Activated T-cell treated with anti-CD3 and anti-CD28 coated beads, Interleukin-2, amount 50 U/mL, for 72 hours (primary cell): ENCODE measurements around the gene ZNF765. TPM values are rescaled to one million over a fixed set of nuclear protein-coding genes. Genes with fewer than 3 reads are reported as not detected.
A peak's percentile ranks its signal among the peaks of the same experiment; 100 is the strongest.
"Not testable (repeated sequence)": the region's sequence is repeated elsewhere in the genome, so short reads cannot be mapped to it uniquely, and the experiment has no call there.

Experiments used
- ATAC-seq, 2 donors: fragments of 150-1000 bp; cut with Tn5 transposase; replicated peaks in 1 of 2; 2 replicates each; pipeline ENCODE4 v1.10.0; 2021; ENCODE audit warnings: moderate library complexity in 2 of 2, mild to moderate bottlenecking in 1 of 2
- DNase-seq, 2 donors: peaks; one replicate each; pipeline ENCODE4 v3.0.0; 2021 to 2022; ENCODE audit warnings: mixed read lengths in 1 of 2
- H3K27ac Mint-ChIP-seq: one replicate; pipeline ENCODE4 v1.8.0; 2022; ENCODE audit warnings: mild to moderate bottlenecking, moderate library complexity, mixed read lengths
- H3K27me3 Mint-ChIP-seq: one replicate; pipeline ENCODE4 v1.8.0; 2022; ENCODE audit warnings: low read depth, mixed read lengths
- H3K36me3 Mint-ChIP-seq, 2 donors: one replicate each; pipeline ENCODE4 v1.8.0; 2022; ENCODE audit warnings: mixed read lengths in 2 of 2, mild to moderate bottlenecking in 1 of 2; ENCODE audit not compliant: insufficient read depth in 2 of 2
- H3K4me1 Mint-ChIP-seq: one replicate; pipeline ENCODE4 v1.8.0; 2022; ENCODE audit warnings: low read depth, mixed read lengths
- H3K4me3 Mint-ChIP-seq, 2 donors: one replicate each; pipeline ENCODE4 v1.8.0; 2022; ENCODE audit warnings: mild to moderate bottlenecking in 2 of 2, mixed read lengths in 2 of 2, moderate library complexity in 2 of 2
- H3K9me3 Mint-ChIP-seq, 2 donors: one replicate each; pipeline ENCODE4 v1.8.0; 2022; ENCODE audit warnings: mixed read lengths in 2 of 2
- total RNA-seq, 2 donors: library from RNA; stranded (reverse); gene quantifications; one replicate each; pipeline ENCODE4 v1.2.3, GENCODE V29; 2022

ZNF765 gene
- 10 to 100 TPM; 13.4 to 14.6 TPM for total RNA-seq

DNA sequence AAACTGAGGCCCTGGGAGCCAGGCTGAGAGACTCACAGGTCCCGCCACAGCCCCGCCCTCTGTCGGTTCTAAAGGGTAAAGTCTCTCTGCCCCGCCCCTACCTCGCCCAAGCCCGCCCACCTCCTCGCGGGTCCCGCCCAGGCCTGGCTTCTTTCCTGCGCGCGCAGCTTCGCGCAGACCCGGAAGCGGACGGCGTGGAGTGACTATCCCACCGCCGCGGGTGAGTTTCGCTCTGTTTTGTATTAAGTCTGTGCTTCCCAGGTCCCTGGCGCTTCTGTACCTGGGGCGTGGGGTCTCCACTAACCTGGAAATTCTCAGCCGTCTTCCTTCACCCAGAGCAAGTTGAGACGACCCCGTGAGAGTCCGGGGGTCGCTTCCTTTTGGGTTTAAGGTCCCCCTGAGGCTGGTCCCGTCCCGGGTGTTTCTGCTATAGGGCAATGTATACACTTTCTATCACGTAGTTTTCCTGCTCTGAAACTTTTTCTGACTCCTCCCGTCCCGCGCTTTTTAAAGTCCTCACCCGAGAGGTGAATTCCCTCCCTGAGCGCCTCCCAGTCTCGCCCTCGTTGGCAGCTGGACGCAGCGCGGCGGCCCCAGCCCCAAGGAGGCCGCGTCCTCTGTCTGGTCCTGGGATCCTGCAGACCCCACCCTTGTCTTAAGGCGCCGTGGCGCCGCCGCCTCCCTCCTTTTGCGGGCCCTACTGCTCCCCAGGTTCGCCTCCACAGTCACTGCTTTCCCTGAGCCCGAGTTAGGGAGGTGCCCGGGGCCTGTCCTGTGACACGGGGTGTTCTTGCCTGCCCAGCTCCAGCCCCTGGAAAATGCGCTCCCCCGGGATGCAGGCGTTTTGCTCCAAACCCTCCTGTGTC, at the start of gene ZNF765:
ZNF765 (plus strand) TSS at position 176 of the 866 bp plus-strand sequence. CDS start 2,867 bp downstream, outside the sequence.
- Mint-ChIP-seq H3K4me3 (peak within 1 kb of the TSS; percentile 95 to 97), H3K27ac (peak within 1 kb of the TSS; percentile 88), H3K9me3 (peaks cover 3 to 8% of the 10 kb centered on the region in 2 donors), H3K4me1 (peaks cover 20% of the 10 kb centered on the region), H3K27me3 (no peaks in the 10 kb centered on the region), H3K36me3 (peaks cover 16 to 25% of the 10 kb centered on the region in 2 donors)
- DNase-seq (peak; percentile 96 to 99), ATAC-seq (peak; percentile 99)

DNA sequence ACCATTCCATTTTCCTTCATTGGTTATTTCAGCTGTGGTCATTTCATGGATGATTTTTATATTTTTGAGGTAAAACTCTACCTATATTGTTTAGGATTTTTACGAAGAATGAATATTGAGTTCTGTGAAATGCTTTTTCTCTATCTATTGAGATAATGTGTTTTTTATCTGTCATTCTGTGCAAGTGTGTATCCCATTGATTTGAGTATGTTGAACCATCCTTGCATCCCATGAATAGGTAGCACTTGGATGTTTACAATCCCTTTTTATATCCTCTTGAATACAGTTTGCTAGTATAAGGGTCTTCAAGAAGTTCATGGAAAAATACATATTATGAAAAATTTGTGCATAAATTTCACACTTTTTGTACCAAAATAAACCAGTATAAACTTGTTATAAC, 39.2 kb upstream of the ZNF765 start:
- peaks cover 30 to 36% of the 10 kb centered on the region in 2 donors for H3K9me3 Mint-ChIP-seq
- peaks cover 43 to 50% of the 10 kb centered on the region in 2 donors for H3K36me3 Mint-ChIP-seq
- ATAC-seq (no peak), DNase-seq (no peak)
- H3K4me1 Mint-ChIP-seq = peaks cover 6% of the 10 kb centered on the region
- H3K27ac Mint-ChIP-seq = no peak overlapping the region
- H3K27me3 Mint-ChIP-seq = no peaks in the 10 kb centered on the region
- H3K4me3 Mint-ChIP-seq = no peak overlapping the region

DNA sequence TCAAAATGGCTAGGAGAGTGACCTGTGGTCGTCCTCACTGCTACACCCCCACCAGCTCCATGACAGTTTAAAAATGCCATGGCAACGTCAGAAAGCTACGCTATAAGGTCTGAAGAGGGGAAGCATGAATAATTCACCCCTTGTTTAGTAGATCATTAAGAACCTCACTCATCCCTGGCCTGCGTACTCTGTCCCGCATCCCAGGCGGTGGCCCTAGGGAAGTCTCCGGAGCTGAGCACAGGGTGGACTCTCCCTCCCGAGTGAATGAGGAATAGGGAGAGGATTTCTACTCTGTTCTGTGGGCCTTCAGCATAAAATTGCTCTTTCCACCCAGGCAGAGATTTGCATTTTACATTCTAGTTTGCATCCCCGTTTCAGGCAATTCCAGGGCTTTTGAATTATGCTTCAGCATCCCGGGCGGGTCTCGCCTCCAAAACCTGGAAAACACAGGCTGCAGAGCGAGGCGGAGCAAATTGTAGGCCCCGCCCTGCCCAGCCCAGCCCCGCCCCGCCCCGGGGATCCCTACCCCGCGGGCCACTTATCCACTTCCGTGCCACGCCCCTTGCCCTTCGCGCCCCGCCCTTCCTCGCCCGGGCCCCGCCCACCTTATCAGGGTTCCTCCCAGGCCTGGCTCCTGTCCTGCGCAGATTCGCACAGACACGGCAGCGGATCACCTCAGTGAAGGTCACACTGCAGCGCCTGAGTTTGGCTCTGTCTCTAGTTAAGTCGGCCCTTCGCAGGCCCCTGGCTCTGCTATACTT, 36.9 kb upstream of the ZNF765 start:
- ATAC-seq = no peak
- H3K9me3 Mint-ChIP-seq = peaks cover 14 to 16% of the 10 kb centered on the region in 2 donors
- H3K4me1 Mint-ChIP-seq = peaks cover 6% of the 10 kb centered on the region
- no peak overlapping the region for H3K4me3 Mint-ChIP-seq
- peaks cover 20 to 28% of the 10 kb centered on the region in 2 donors for H3K36me3 Mint-ChIP-seq
- DNase-seq = no peak
- no peak overlapping the region for H3K27ac Mint-ChIP-seq
- H3K27me3 Mint-ChIP-seq = no peaks in the 10 kb centered on the region

DNA sequence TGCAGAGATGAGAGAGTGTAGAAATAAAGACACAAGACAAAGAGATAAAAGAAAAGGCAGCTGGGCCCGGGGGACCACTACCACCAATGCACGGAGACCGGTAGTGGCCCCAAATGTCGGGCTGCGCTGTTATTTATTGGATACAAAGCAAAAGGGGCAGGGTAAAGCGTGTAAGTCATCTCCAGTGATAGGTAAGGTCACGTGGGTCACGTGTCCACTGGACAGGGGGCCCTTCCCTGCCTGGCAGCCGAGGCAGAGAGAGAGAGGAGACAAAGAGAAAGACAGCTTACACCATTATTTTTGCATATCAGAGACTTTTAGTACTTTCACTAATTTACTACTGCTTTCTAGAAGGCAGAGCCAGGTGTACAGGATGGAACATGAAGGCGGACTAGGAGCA, 34.9 kb upstream of the ZNF765 start:
- ATAC-seq, H3K4me1 Mint-ChIP-seq, H3K4me3 Mint-ChIP-seq, DNase-seq, H3K27ac Mint-ChIP-seq, H3K27me3 Mint-ChIP-seq: not testable (repeated sequence)
- Mint-ChIP-seq H3K9me3 (peaks cover 9 to 10% of the 10 kb centered on the region in 2 donors), H3K36me3 (peaks cover 12 to 22% of the 10 kb centered on the region in 2 donors)

DNA sequence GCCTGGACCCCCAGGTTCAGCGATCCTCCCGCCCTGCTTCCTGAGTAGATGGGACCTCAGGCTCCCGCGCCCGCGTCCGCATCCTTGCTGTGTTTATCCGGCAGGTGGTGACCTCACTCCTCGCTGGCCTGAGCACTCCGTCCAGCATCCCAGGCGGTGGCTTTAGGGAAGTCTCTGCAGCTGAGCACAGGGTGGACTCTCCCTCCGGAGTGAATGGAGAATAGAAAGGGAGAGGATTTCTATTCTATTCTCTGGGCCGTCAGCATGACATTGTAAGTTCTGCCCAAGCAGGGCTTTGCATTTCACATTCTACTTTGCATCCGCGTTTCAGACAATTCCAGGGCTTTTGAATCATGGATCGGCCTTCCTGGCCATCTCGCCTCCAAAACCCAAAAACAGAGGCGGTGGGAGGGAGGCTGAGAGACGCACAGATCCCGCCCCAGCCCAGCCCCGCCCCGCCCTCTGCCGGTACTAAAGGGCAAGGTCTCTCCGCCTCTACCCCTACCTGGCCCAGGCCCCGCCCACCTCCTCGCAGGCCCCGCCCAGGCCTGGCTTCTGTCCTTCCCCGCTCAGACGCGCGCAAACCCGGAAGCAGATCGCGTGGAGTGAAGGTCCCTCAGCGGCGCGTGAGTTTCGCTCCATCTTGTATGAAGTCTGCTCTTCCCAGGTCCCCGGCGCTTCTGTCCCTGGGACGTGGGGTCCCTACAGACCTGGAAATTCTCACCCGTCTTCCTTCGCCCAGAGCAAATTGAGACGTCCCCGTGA, 29.6 kb upstream of the ZNF765 start, which contains the start of gene ZNF525:
ZNF525 (plus strand) TSS at position 572 of the 765 bp plus-strand sequence. CDS start 6,577 bp downstream, outside the sequence.
- Mint-ChIP-seq H3K27ac (peak within 1 kb of the TSS; percentile 44), H3K36me3 (peaks cover 6 to 26% of the 10 kb centered on the region in 2 donors), H3K4me3 (peak within 1 kb of the TSS; percentile 86 to 91), H3K27me3 (no peaks in the 10 kb centered on the region), H3K9me3 (peaks cover 0 to 2% of the 10 kb centered on the region in 2 donors), H3K4me1 (peaks cover 22% of the 10 kb centered on the region)
- DNase-seq (peak; percentile 97 to 98), ATAC-seq (peak; percentile 100)

DNA sequence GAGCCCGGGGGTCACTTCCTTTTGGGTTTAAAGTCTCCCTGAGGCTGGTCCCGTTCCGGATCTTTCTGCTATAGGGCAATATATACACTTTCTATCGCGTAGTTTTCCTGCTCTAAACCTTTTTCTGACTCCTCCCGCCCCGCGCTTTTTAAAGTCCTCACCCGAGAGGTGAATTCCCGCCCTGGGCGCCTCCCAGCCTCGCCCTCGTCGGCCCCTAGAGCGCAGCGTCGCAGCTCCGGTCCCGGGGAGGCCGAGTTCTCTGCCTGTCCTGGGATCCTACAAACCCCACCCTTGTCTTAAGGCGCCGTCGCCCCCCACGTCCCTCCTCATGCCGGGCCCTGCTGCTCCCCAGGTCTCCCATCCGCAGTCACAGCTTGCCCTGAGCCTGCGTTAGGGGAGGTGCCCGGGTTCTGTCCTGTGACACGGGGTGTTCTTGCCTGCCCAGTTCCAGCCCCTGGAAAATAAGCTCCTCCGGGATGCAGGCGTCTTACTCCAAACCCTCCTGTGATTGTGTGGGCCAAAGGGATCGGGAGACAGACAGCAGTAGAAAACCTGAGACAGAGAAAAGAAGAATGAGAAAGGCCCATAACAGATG, 29.0 kb upstream of the ZNF765 start:
- DNase-seq (peak; percentile 42 to 53), ATAC-seq (peak; percentile 46 to 63)
- Mint-ChIP-seq H3K36me3 (peaks cover 8 to 33% of the 10 kb centered on the region in 2 donors), H3K27me3 (no peaks in the 10 kb centered on the region), H3K27ac (peak overlapping the region; percentile 44), H3K4me1 (peaks cover 26% of the 10 kb centered on the region), H3K4me3 (peak overlapping the region; percentile 86 to 91), H3K9me3 (peaks cover 0 to 2% of the 10 kb centered on the region in 2 donors)

DNA sequence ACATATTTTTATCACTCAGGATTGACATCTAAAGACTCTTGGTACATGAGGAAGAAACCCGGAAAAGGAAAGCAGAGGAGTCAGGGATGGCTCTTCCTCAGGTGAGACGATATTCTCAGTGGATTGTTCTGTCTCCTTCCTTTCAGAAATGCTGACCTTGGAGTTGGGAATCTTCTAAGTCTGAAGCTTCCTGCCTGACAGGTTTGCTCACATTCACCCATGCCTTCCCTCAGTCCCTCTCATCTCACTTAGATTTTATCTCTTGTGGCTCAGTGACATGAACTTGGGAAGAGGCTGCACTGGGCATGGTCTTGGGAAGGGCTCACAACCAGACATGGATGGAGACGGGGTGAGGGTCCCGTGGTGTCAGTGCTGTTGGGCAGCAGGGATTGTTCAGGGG, 22.8 kb upstream of the ZNF765 start:
- peaks cover 15% of the 10 kb centered on the region for H3K4me1 Mint-ChIP-seq
- H3K9me3 Mint-ChIP-seq = peaks cover 5 to 8% of the 10 kb centered on the region in 2 donors
- no peak for ATAC-seq
- H3K36me3 Mint-ChIP-seq = peaks cover 30 to 72% of the 10 kb centered on the region in 2 donors
- no peak overlapping the region for H3K27ac Mint-ChIP-seq
- no peaks in the 10 kb centered on the region for H3K27me3 Mint-ChIP-seq
- H3K4me3 Mint-ChIP-seq = no peak overlapping the region
- no peak for DNase-seq

DNA sequence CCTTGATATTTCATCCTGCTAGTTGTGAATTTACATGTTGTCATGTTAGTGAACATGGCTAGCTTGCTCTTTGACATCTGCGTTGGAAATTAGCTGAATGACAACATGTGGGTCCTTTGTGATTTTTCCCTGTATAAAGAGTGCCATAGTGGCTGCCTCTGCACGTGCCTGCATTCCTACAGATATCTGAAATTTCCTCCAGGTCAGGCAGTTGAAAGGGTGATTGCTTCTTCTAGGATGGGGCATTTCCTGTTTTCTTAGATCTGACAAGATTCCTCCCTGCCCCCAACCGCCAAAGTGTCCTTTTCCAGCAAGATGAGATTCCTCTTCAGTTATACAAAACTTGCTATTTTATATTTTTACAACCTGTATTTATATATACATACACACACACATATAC, 20.7 kb upstream of the ZNF765 start:
- DNase-seq (no peak), ATAC-seq (no peak)
- peaks cover 5 to 8% of the 10 kb centered on the region in 2 donors for H3K9me3 Mint-ChIP-seq
- H3K27me3 Mint-ChIP-seq = no peaks in the 10 kb centered on the region
- H3K4me1 Mint-ChIP-seq = peaks cover 5% of the 10 kb centered on the region
- H3K27ac Mint-ChIP-seq = no peak overlapping the region
- H3K4me3 Mint-ChIP-seq = no peak overlapping the region
- peaks cover 33 to 79% of the 10 kb centered on the region in 2 donors for H3K36me3 Mint-ChIP-seq

DNA sequence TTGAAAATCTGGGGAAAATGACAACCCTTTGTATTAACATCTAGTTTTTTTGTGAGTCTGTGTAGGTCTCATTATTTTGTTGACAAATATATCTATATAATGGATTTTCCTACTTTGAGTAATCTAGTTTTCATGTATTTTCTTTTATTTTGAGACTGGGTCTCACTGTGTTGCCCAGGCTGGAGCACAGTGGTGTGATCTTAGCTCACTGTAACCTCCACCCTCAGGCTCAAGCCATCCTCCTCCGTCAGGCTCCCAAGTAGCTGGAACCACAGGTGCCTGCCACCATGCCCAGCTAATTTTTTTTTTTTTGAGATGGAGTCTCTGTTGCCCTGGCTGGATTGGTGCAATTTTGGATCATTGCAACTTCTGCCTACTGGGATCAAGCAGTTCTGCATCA, 20.2 kb upstream of the ZNF765 start:
- Mint-ChIP-seq H3K4me1 (peaks cover 5% of the 10 kb centered on the region), H3K27ac (no peak overlapping the region), H3K4me3 (no peak overlapping the region), H3K9me3 (peaks cover 5 to 8% of the 10 kb centered on the region in 2 donors), H3K27me3 (no peaks in the 10 kb centered on the region), H3K36me3 (peaks cover 36 to 82% of the 10 kb centered on the region in 2 donors)
- DNase-seq (no peak), ATAC-seq (no peak)

DNA sequence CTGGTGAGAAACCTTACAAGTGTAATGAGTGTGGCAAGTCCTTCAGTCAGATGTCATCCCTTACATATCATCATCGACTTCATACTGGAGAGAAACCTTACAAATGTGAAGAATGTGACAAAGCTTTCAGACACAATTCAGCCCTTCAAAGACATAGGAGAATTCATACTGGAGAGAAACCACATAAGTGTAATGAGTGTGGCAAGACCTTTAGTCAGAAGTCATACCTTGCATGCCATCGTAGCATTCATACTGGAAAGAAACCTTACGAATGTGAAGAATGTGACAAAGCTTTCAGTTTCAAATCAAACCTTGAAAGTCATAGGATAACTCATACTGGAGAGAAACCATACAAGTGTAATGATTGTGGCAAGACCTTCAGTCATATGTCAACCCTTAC, 13.6 kb upstream of the ZNF765 start:
- H3K36me3 Mint-ChIP-seq = peaks cover 52 to 91% of the 10 kb centered on the region in 2 donors
- DNase-seq = no peak
- no peaks in the 10 kb centered on the region for H3K27me3 Mint-ChIP-seq
- H3K4me1 Mint-ChIP-seq = no peaks in the 10 kb centered on the region
- H3K4me3 Mint-ChIP-seq = no peak overlapping the region
- no peak overlapping the region for H3K27ac Mint-ChIP-seq
- H3K9me3 Mint-ChIP-seq = peaks cover 27 to 41% of the 10 kb centered on the region in 2 donors
- ATAC-seq = no peak

DNA sequence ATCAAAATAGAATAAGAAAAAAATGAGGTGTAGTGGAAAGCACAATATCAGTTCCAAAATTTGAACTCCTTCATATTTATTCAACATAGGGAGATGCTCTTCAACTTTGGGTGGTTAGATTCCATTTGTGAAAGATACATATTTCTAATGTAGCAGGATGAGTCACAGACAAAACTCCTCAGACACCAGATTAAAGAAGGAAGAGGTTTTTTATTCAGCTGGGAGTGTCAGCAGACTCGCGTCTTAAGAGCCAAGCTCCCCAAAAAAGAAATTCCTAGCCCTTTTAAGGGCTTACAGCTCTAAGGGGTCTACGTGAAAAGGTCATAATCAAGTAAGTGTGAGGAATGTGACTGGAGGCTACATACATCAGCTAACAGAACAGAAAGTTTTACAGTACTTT, 6.8 kb upstream of the ZNF765 start:
- ATAC-seq (no peak), DNase-seq (no peak)
- Mint-ChIP-seq H3K27me3 (no peaks in the 10 kb centered on the region), H3K4me3 (no peak overlapping the region), H3K27ac (no peak overlapping the region), H3K36me3 (peaks cover 30 to 43% of the 10 kb centered on the region in 2 donors), H3K4me1 (no peaks in the 10 kb centered on the region), H3K9me3 (peaks cover 16 to 33% of the 10 kb centered on the region in 2 donors)

DNA sequence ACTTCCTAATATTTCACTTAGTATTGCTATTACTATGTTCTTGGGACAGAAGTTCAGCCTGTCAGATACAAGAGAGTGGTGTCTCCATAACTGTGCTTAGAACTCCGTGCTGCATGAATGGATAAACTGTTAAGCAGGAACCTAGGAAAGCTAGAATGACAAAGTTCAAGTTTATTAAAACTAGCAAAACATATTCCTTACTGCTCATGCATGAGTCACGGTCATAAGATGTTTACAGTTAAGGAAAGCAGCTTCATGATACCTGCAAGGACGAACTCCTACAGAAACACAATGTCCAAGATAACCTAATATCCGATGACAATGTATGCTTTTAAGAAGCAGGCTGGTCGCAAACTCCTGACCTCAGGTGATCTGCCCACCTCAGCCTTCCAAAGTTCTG, 6.0 kb upstream of the ZNF765 start:
- Mint-ChIP-seq H3K36me3 (peaks cover 26 to 43% of the 10 kb centered on the region in 2 donors), H3K27me3 (no peaks in the 10 kb centered on the region), H3K27ac (no peak overlapping the region), H3K9me3 (peaks cover 15 to 27% of the 10 kb centered on the region in 2 donors), H3K4me1 (no peaks in the 10 kb centered on the region), H3K4me3 (no peak overlapping the region)
- DNase-seq (no peak), ATAC-seq (no peak)
